ENCODE data around the gene DCAF15. TPM values are rescaled to one million over a fixed set of nuclear protein-coding genes. Genes with fewer than 3 reads are reported as not detected.
A peak's percentile ranks its signal among the peaks of the same experiment; 100 is the strongest.

The DCAF15 gene
- polyA plus RNA-seq, 3 donors: 2.8 to 116 (median 3.4) TPM

- Mint-ChIP-seq H3K4me1 (peaks cover 39% of the 10 kb centered on the region), H3K4me3 (peak overlapping the region; percentile 83 to 95), H3K9me3 (peaks cover 0 to 2% (median 0%) of the 10 kb centered on the region in 7 donors), H3K36me3 (peaks cover 0 to 3% of the 10 kb centered on the region in 2 donors), H3K27me3 (ENCODE audit: low read depth in 3 of 3) (peaks cover 0 to 5% (median 0%) of the 10 kb centered on the region in 3 donors), H3K27ac (peak overlapping the region; percentile 99 to 100 (median 100))
- peak overlapping the region; percentile 91 to 98 for H3K27ac ChIP-seq (ENCODE audit: low read depth in 1 of 2, low read length in 2 of 2)
- H3K79me2 ChIP-seq (ENCODE audit: insufficient read depth, low read length): peaks cover 27% of the 10 kb centered on the region
- under 1% methylated on average over 51 of the region's 56 CpGs for WGBS (ENCODE audit: insufficient coverage)
- peak overlapping the region; percentile 99 for H3K9ac ChIP-seq (ENCODE audit: insufficient read depth, low read length, poor library complexity, severe bottlenecking)
- intact Hi-C loops (cut with micrococcal nuclease): loop anchor here in 1 of 2 donors (1.0 to 2.0 kb wide), 2 partner anchors 56 to 74 kb away; no protein-coding TSS in a partner anchor
- no peaks in the 10 kb centered on the region for H3K27me3 ChIP-seq (ENCODE audit: control insufficient read depth in 2 of 2, insufficient read depth in 2 of 2, low read length in 2 of 2)
- no peak for TF ChIP-seq CTCF (IDR thresholded peaks at IDR 0.05)
- DNase-seq: no peak
- no peaks in the 10 kb centered on the region for H4K20me1 ChIP-seq (ENCODE audit: insufficient read depth, low read length)
- H3K4me2 ChIP-seq (replicated peaks; ENCODE audit: extremely low read depth, low read length, poor library complexity, severe bottlenecking): peak overlapping the region; percentile 78
- H3K4me1 ChIP-seq (ENCODE audit: control insufficient read depth in 1 of 2, insufficient read depth in 2 of 2, low read length in 2 of 2): peaks cover 38 to 43% of the 10 kb centered on the region in 2 donors
- peak overlapping the region; percentile 88 for H2AFZ ChIP-seq (ENCODE audit: insufficient read depth, low read depth, low read length, poor library complexity, severe bottlenecking)
- no peaks in the 10 kb centered on the region for H3K36me3 ChIP-seq (replicated peaks in 1 of 2; ENCODE audit: control insufficient read depth in 1 of 2, insufficient read depth in 2 of 2, low read length in 2 of 2)
- H3K4me3 ChIP-seq (replicated peaks in 1 of 3; ENCODE audit: low read depth in 2 of 3, low read length in 3 of 3): peak overlapping the region; percentile 50 to 80 (median 68)
- H3K9me3 ChIP-seq (replicated peaks in 1 of 2; ENCODE audit: control insufficient read depth in 1 of 2, insufficient read depth in 1 of 2, low read length in 2 of 2): no peaks in the 10 kb centered on the region
These were observed 54.7 kb downstream of the DCAF15 start for GRCh38 chr19:14006766-14007562.

Other genes with a start within 250 kb of the DCAF15 start
- 10 to 100 TPM in 1 of 3 donors, 1 to 10 TPM in 2; 3.8 to 48.9 (median 4.4) TPM for gene MRI1, start 188.0 kb upstream of the DCAF15 start, polyA plus RNA-seq
- 100 to 1,000 TPM; 125 to 156 (median 132) TPM for gene C19orf53, start 178.1 kb upstream of the DCAF15 start, polyA plus RNA-seq
- gene ZSWIM4, start 157.1 kb upstream of the DCAF15 start, polyA plus RNA-seq: 1 to 10 TPM in 1 of 3 donors, under 1 TPM in 2; 0.19 to 1.1 (median 0.23) TPM
- not detected for gene NANOS3, start 75.4 kb upstream of the DCAF15 start, polyA plus RNA-seq
- gene BRME1, start 46.4 kb upstream of the DCAF15 start, polyA plus RNA-seq: under 1 TPM in 2 of 3 donors, not detected in 1; 0.05 to 0.28 TPM
- gene CC2D1A, start 46.3 kb upstream of the DCAF15 start, polyA plus RNA-seq: 10 to 100 TPM in 1 of 3 donors, 1 to 10 TPM in 2; 4.6 to 27.0 (median 6.2) TPM
- 1 to 10 TPM; 1.2 to 1.4 (median 1.3) TPM for gene PODNL1, start 14.1 kb upstream of the DCAF15 start, polyA plus RNA-seq
- gene RFX1, start 53.8 kb downstream of the DCAF15 start, polyA plus RNA-seq: 10 to 100 TPM in 1 of 3 donors, under 1 TPM in 2; 0.89 to 12.8 (median 0.95) TPM
- gene RLN3, start 75.6 kb downstream of the DCAF15 start, polyA plus RNA-seq: not detected
- gene IL27RA, start 79.3 kb downstream of the DCAF15 start, polyA plus RNA-seq: 10 to 100 TPM; 40.4 to 61.5 (median 54.9) TPM
- not detected for gene PALM3, start 109.6 kb downstream of the DCAF15 start, polyA plus RNA-seq
- under 1 TPM; 0.42 to 0.77 (median 0.52) TPM for gene MISP3, start 120.3 kb downstream of the DCAF15 start, polyA plus RNA-seq
- not detected for gene C19orf67, start 133.3 kb downstream of the DCAF15 start, polyA plus RNA-seq
- 10 to 100 TPM in 1 of 3 donors, 1 to 10 TPM in 1, under 1 TPM in 1; 0.78 to 19.4 (median 1.4) TPM for gene SAMD1, start 138.2 kb downstream of the DCAF15 start, polyA plus RNA-seq
- gene PRKACA, start 165.3 kb downstream of the DCAF15 start, polyA plus RNA-seq: 100 to 1,000 TPM in 1 of 3 donors, 1 to 10 TPM in 2; 2.0 to 231 (median 3.8) TPM
- gene ASF1B, start 184.1 kb downstream of the DCAF15 start, polyA plus RNA-seq: 10 to 100 TPM in 1 of 3 donors, 1 to 10 TPM in 2; 6.3 to 13.4 (median 9.2) TPM